PFSK-1 (cell line): ENCODE results near the gene FGD3.

Experiments used
- FOXP2 ChIP-seq: optimal IDR thresholded peaks from 2 replicates; pipeline ENCODE3; 2011; ENCODE audit warnings: borderline replicate concordance, control low read depth, inconsistent platforms; ENCODE audit not compliant: insufficient read depth; ENCODE audit errors: extremely low read length, extremely low read depth
- POLR2AphosphoS5 ChIP-seq: IDR thresholded peaks from 2 replicates; pipeline ENCODE4 v1.6.1; 2012; ENCODE audit warnings: low read depth, mild to moderate bottlenecking, control low read depth, low read length, moderate library complexity
- SIN3A ChIP-seq: IDR thresholded peaks from 2 replicates; pipeline ENCODE4 v1.6.1; 2012; ENCODE audit warnings: mild to moderate bottlenecking, low read length, moderate library complexity, borderline replicate concordance; ENCODE audit not compliant: insufficient read depth
- TAF1 ChIP-seq: IDR thresholded peaks from 2 replicates; pipeline ENCODE4 v1.6.1; 2012; ENCODE audit warnings: low read length, control low read depth, borderline replicate concordance; ENCODE audit not compliant: insufficient read depth
- TF ChIP-seq, protein P1 (sequence below), 2 experiments: IDR thresholded peaks; 2 replicates each; pipeline versions ENCODE4 v1.6.1 to v1.8.0; 2011 to 2012; ENCODE audit warnings: low read depth in 2 of 2, low read length in 2 of 2, control low read depth in 1 of 2, inconsistent platforms in 1 of 2, mild to moderate bottlenecking in 1 of 2, moderate library complexity in 1 of 2; ENCODE audit not compliant: insufficient read depth in 1 of 2

The FGD3 gene

GRCh38 chr9:93061260-93061751 is 114.0 kb downstream of the FGD3 start:
- TF ChIP-seq, protein P1, sequence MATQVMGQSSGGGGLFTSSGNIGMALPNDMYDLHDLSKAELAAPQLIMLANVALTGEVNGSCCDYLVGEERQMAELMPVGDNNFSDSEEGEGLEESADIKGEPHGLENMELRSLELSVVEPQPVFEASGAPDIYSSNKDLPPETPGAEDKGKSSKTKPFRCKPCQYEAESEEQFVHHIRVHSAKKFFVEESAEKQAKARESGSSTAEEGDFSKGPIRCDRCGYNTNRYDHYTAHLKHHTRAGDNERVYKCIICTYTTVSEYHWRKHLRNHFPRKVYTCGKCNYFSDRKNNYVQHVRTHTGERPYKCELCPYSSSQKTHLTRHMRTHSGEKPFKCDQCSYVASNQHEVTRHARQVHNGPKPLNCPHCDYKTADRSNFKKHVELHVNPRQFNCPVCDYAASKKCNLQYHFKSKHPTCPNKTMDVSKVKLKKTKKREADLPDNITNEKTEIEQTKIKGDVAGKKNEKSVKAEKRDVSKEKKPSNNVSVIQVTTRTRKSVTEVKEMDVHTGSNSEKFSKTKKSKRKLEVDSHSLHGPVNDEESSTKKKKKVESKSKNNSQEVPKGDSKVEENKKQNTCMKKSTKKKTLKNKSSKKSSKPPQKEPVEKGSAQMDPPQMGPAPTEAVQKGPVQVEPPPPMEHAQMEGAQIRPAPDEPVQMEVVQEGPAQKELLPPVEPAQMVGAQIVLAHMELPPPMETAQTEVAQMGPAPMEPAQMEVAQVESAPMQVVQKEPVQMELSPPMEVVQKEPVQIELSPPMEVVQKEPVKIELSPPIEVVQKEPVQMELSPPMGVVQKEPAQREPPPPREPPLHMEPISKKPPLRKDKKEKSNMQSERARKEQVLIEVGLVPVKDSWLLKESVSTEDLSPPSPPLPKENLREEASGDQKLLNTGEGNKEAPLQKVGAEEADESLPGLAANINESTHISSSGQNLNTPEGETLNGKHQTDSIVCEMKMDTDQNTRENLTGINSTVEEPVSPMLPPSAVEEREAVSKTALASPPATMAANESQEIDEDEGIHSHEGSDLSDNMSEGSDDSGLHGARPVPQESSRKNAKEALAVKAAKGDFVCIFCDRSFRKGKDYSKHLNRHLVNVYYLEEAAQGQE (IDR thresholded peaks at IDR 0.05; ENCODE audit: insufficient read depth in 1 of 2, low read depth in 2 of 2, low read length in 2 of 2): no peak
- TF ChIP-seq POLR2AphosphoS5 (no peak), TAF1 (no peak), FOXP2 (no peak), SIN3A (no peak)

DNA sequence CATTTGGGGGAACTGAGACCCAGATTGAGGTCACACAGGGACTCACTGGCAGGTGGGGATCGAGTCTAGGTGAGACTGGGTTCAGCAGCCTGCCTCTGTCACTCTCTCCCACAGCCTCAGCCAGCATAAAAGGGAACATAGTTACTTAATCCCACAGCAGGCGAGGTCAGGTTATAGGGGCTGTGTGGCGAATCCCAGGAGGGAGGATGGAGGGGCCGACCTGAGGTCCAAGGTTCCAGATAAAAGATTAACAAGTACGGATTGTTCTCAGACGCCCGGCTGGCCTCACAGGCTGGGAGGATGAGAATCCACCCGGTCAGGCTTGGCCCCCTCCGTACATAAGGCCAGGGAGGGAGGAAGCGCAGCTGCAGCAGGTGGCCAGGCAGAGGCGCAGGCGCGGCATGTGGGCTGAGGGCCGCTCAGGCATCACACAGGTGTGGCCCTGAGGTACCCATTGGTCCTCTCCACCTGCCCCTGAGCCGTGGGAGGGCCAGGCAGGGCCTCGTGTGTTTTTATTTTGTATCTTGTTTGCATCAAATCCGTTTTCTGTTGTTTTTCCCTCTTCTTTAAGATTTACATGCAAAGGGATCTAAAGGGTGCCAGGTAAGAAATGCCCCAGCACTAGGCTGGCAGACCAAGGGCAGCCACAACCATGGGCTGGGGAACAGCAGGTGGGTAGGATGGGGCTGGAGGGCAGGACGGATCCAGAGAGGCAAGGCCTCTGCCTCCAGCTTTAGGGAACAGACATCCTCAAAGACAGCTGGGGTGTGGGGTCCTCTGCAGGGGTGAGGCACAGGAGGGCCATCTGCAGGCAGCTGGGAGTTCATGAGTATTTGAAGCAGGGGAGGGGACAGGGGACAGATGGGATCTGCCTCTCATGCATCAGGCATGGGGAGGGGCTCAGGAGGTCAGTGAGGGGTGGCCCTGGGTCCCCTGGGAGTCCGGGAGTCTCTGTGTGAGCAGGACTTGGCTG is 114.8 kb downstream of the FGD3 start:
- no peak for TF ChIP-seq SIN3A
- TF ChIP-seq POLR2AphosphoS5: no peak
- no peak for TF ChIP-seq FOXP2

DNA sequence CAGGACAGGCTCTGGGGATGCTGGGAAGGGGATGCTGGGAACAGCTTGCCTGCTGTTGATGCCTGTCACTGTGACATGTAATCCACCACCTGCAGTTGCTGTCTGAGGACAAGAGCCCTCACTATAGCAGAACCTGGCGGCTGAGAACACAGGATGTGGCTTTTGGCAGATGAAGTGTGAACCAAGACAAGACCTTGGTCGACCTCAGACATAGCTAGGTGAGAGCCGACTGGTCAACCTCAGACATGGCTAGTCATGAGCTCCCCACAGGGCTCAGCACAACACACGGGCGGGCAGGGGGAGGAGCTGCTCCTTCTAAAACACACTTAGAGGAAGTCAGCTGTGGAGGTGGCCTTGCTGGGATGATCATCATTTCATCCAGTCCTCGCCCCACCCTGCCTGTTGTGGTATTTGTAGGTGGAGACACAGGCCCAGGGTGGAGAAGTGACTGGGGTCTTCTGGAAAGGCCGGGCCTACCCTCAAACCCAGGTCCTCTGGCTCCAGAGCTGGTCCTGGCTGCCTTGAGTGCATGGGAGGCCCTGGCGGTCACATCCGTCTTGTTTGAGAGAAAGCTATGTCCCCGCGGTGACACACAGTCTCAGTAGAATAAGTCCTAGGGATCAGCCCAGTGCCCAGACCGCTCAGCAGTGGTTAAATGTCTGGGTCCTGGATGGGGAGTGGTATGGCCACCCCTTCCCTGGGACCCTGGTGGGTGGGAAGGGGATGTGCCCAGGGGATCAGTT is 117.2 kb downstream of the FGD3 start:
- no peak for TF ChIP-seq SIN3A
- TF ChIP-seq, protein P1 (IDR thresholded peaks at IDR 0.05; ENCODE audit: insufficient read depth in 1 of 2, low read depth in 2 of 2, low read length in 2 of 2): no peak
- TF ChIP-seq TAF1: no peak
- TF ChIP-seq POLR2AphosphoS5: no peak
- TF ChIP-seq FOXP2: no peak

DNA sequence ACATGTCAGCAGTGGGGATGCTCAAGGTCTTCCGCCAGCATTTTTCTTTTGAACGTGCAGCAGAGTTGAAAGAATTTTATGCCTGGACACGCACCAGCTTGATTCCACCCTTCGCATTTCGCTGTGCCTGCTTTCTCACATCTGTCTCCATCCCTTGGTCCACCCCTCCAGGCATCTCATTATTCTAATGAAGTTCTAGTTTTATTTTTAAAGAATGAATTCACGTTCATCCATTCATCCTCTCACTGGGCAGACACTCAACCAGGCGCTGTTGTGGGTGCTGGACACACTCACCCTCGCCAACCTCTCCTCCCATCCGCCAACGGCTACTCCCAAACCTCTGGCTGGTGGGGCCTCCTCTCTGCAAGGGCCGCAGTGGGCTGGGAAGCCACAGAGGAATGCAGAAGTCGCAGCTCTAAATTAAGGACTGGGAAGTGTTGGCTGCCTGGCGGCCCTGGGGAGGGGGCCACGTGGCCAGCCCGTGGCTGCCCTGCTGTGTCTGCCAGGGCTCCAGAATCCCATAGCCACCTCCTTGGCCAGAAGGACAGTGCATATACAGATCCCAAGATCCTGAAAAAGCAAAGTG is 117.9 kb downstream of the FGD3 start:
- TF ChIP-seq FOXP2: no peak
- TF ChIP-seq, protein P1 (IDR thresholded peaks at IDR 0.05; ENCODE audit: insufficient read depth in 1 of 2, low read depth in 2 of 2, low read length in 2 of 2): no peak
- TF ChIP-seq TAF1: no peak
- no peak for TF ChIP-seq SIN3A
- TF ChIP-seq POLR2AphosphoS5: no peak
